ENCODE measurements around the gene CEACAM7. TPM values are rescaled to one million over a fixed set of nuclear protein-coding genes. Genes with fewer than 3 reads are reported as not detected.

CEACAM7 gene
- total and polyA plus RNA-seq, 10 of the 15 experiments (the other 5 are each of a cell fraction or from before 2014, with no cell fraction given): not detected

- WGBS (ENCODE audit: insufficient coverage, insufficient replicate concordance, low lambda C conversion rate, missing lambda C conversion rate): 4% methylated on average over 8 of the region's 8 CpGs
- FAIRE-seq: no peak
- peaks cover 0 to 2% of the 10 kb centered on the region in 2 experiments; a peak in 2 of 4 replicates for H3K27me3 ChIP-seq (replicated peaks in 1 of 2; ENCODE audit: control insufficient read depth in 2 of 2, insufficient read depth in 2 of 2, low read length in 1 of 2)
- POLR2A ChIA-PET: no interaction called here
- no peak for DNase-seq (ENCODE audit: low read depth, low spot score)
- CTCF ChIA-PET: interaction anchor here (1.0 to 8.1 kb wide), 2 partner anchors 12 to 53 kb away, joined by 5 to 72 read pairs; no protein-coding TSS in a partner anchor
- intact Hi-C loops (cut with micrococcal nuclease; ENCODE audit: unreplicated experiment): no loop called here
- SMC1A ChIA-PET (ENCODE audit: uncharacterized antibody, unreplicated experiment): no interaction called here
- RAD21 ChIA-PET (ENCODE audit: unreplicated experiment): no interaction called here
- H3K36me3 ChIP-seq (ENCODE audit: control insufficient read depth in 2 of 2, insufficient read depth in 2 of 2, low read length in 1 of 2): no peaks in the 10 kb centered on the region
- H3K4me3 ChIP-seq: no peak overlapping the region
- no peak for TF ChIP-seq NFXL1 (IDR thresholded peaks at IDR 0.05; ENCODE audit: borderline replicate concordance)
- TF ChIP-seq HCFC1 (IDR thresholded peaks at IDR 0.05; ENCODE audit: low read length): no peak
- no peak for TF ChIP-seq RFX5 (IDR thresholded peaks at IDR 0.05; ENCODE audit: low read depth, low read length)
- no peak for TF ChIP-seq HDAC2 (IDR thresholded peaks at IDR 0.05)
- TF ChIP-seq MLLT1 (IDR thresholded peaks at IDR 0.05): no peak
- TF ChIP-seq MTA3 (IDR thresholded peaks at IDR 0.05; ENCODE audit: borderline replicate concordance, low read length): no peak
- no peak for TF ChIP-seq SREBF2 (IDR thresholded peaks at IDR 0.05; ENCODE audit: low read length)
- no peak for ATAC-seq
- no TSS peak for BruUV-seq (replicated peaks)
- in situ Hi-C loops (cut with MboI): loop anchor here (5.0 kb wide), 1 partner anchor 53 kb away; no protein-coding TSS in a partner anchor
- H2AFZ ChIP-seq (ENCODE audit: control insufficient read depth, low read depth, low read length): no peak overlapping the region
- H3K27ac ChIP-seq (ENCODE audit: control insufficient read depth, insufficient read depth): no peak overlapping the region
- H3K79me2 ChIP-seq (ENCODE audit: control insufficient read depth, insufficient read depth, low read length): no peaks in the 10 kb centered on the region
- no peaks in the 10 kb centered on the region for H4K20me1 ChIP-seq (ENCODE audit: control insufficient read depth, insufficient read depth)
- no peaks in the 10 kb centered on the region for H3K9me3 ChIP-seq (replicated peaks; ENCODE audit: control insufficient read depth, insufficient read depth, low read length)
- no peaks in the 10 kb centered on the region for H3K4me1 ChIP-seq (ENCODE audit: control insufficient read depth, insufficient read depth, low read length)
- no peak overlapping the region for H3K4me2 ChIP-seq (ENCODE audit: control insufficient read depth, insufficient read depth)
- no peak overlapping the region for H3K9ac ChIP-seq (ENCODE audit: control insufficient read depth, insufficient read depth, low read length)
Observed at GRCh38 chr19:41694831-41695635, 7.0 kb upstream of the CEACAM7 start.
